Thymus (tissue), 11 donors: ENCODE results near the gene GPAT2. TPM values are rescaled to one million over a fixed set of nuclear protein-coding genes. Genes with fewer than 3 reads are reported as not detected.
"Not testable (repeated sequence)": the region's sequence is repeated elsewhere in the genome, so short reads cannot be mapped to it uniquely, and the experiment has no call there.

Experiments
- DNase-seq, 9 donors: peaks; one replicate each; pipeline ENCODE4 v3.0.0-alpha.2; 2013; ENCODE audit warnings: low spot score in 9 of 9, low read depth in 6 of 9, missing footprints in 1 of 9
- H3K27ac ChIP-seq, 2 donors: one replicate each; pipeline ENCODE4 v1.5.1; 2013; ENCODE audit warnings: control low read depth in 1 of 2, low read depth in 1 of 2, low read length in 1 of 2, mild to moderate bottlenecking in 1 of 2, moderate library complexity in 1 of 2
- H3K27me3 ChIP-seq, 2 donors: one replicate each; pipeline ENCODE4 v1.5.1; 2013; ENCODE audit warnings: low read length in 1 of 2; ENCODE audit not compliant: control insufficient read depth in 2 of 2, insufficient read depth in 1 of 2
- H3K36me3 ChIP-seq, 2 donors: one replicate each; pipeline ENCODE4 v1.5.1; 2013; ENCODE audit warnings: low read length in 1 of 2, mild to moderate bottlenecking in 1 of 2, moderate library complexity in 1 of 2; ENCODE audit not compliant: control insufficient read depth in 2 of 2, insufficient read depth in 2 of 2
- H3K4me1 ChIP-seq, 2 donors: one replicate each; pipeline ENCODE4 v1.5.1; 2013; ENCODE audit warnings: low read length in 2 of 2; ENCODE audit not compliant: control insufficient read depth in 2 of 2, insufficient read depth in 2 of 2
- H3K4me3 ChIP-seq, 2 donors: one replicate each; pipeline ENCODE4 v1.5.1; 2013; ENCODE audit warnings: low read length in 2 of 2, control low read depth in 1 of 2, mild to moderate bottlenecking in 1 of 2
- H3K9me3 ChIP-seq, 2 donors: one replicate each; pipeline ENCODE4 v1.5.1; 2013; ENCODE audit warnings: low read length in 1 of 2, mild to moderate bottlenecking in 1 of 2; ENCODE audit not compliant: control insufficient read depth in 2 of 2, insufficient read depth in 1 of 2
- WGBS: extraction: QIAGEN DNeasy Blood & Tissue Kit; methylation state at CpG from one replicate; pipeline ENCODE4 v1.1.7; 2013; 5-methylcytosine and 5-hydroxymethylcytosine counted together
- polyA plus RNA-seq: library from polyadenylated mRNA; stranded (reverse); fragments of 200-250 nt; gene quantifications from one replicate; pipeline ENCODE4 v1.2.3, GENCODE V29; 2013
- total RNA-seq: library from RNA; stranded (reverse); fragments of 120-200 nt; gene quantifications from one replicate; pipeline ENCODE4 v1.2.4, GENCODE V29; 2013
- donor health status: healthy.

Gene GPAT2
- total and polyA plus RNA-seq, 2 donors = 0.38 to 3.4 TPM

DNA sequence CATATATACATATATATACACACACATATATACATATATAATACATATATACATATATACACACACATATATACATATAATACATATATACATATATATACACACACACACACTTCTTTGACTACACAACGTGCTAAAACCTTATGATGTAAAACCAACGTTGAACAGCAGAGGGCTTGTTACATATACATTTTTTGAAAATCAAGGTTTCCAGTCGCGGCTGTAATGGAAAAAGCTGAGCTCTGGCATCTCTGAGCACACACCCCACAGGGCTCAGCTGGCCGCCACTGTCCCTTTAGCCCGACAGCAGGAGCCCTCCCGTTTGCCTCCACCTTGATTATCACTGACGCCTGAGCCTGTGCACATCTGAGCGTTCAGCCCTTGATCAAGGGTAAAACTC, 719 bp downstream of the GPAT2 start:
- not testable (repeated sequence) for H3K4me1 ChIP-seq, H3K27me3 ChIP-seq, DNase-seq, H3K9me3 ChIP-seq, H3K36me3 ChIP-seq, H3K4me3 ChIP-seq, H3K27ac ChIP-seq
- no CpG with 5 or more reads among the region's 9 CpGs for WGBS

- not testable (repeated sequence) for DNase-seq, H3K4me1 ChIP-seq, H3K4me3 ChIP-seq, H3K9me3 ChIP-seq, H3K27ac ChIP-seq, H3K27me3 ChIP-seq, H3K36me3 ChIP-seq
- no CpG with 5 or more reads among the region's 16 CpGs for WGBS
Measured at GRCh38 chr2:96027725-96028325, 6.9 kb downstream of the GPAT2 start.

DNA sequence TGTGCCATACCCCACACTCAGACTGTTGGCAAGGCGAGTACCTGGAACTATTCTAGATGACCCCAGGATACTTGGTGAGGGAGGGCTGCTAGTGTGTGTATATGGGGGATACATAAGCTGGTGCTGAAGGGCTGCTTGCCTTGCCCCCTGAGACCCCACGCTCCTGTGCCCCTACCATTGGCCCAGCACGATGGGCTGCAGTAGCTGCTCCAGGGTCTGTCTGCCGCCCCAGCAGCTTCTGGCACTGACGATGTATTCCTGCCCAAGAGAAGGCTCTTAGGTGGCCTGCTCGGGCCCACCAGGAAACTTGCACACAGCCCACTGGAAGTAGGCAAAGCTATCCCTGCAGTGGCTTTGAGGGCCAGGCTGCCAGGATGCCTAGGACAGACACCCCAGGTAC, 9.0 kb downstream of the GPAT2 start:
- WGBS = 97% methylated on average over 6 of the region's 6 CpGs
- not testable (repeated sequence) for H3K4me1 ChIP-seq, H3K4me3 ChIP-seq, H3K27me3 ChIP-seq, H3K27ac ChIP-seq, H3K36me3 ChIP-seq, DNase-seq, H3K9me3 ChIP-seq

DNA sequence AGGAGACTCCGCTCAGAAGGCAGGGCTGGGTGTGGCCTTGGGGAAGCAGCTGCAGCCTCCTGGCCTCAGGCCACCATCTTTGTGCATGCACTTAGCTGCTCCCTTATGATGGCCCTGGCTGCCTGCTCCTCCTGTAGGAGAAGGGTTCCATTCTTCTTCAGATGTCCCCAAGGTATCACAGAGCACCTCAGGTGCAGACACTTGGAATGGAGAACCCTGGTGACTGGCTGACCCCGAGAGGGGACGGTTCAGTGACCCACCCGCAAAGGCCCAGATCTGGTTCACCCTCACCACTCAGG, 9.6 kb downstream of the GPAT2 start:
- no peaks in the 10 kb centered on the region for H3K4me1 ChIP-seq
- no peak for DNase-seq
- no peaks in the 10 kb centered on the region for H3K9me3 ChIP-seq
- WGBS = 96% methylated on average over 4 of the region's 4 CpGs
- no peak overlapping the region for H3K4me3 ChIP-seq
- no peaks in the 10 kb centered on the region for H3K27me3 ChIP-seq
- no peaks in the 10 kb centered on the region for H3K36me3 ChIP-seq
- no peak overlapping the region for H3K27ac ChIP-seq

GRCh38 chr2:96024336-96025193, 10.2 kb downstream of the GPAT2 start:
- H3K36me3 ChIP-seq = no peaks in the 10 kb centered on the region
- WGBS = 97% methylated on average over 27 of the region's 27 CpGs
- DNase-seq = no peak

DNA sequence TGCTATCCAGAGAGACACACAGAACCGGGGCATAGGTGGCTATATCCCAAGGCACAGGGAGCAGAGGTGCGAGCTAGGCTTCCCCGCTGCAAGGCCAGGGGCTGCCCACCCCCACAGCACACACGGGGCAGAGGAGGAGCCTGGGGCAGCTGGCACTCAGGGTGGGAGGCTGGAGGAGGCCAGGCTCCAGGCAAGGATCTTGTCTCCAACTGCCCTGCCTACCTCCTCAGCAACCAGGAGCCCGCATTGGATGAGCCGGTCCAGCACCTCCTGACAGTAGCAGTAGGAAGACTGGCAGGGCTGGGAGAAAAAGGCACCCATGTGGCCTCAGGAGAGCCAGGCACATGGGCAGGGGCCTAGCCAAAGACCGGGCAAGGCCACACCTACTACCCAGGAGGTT, 11.0 kb downstream of the GPAT2 start:
- not testable (repeated sequence) for H3K4me1 ChIP-seq, H3K4me3 ChIP-seq, H3K27ac ChIP-seq, H3K9me3 ChIP-seq, H3K27me3 ChIP-seq, DNase-seq, H3K36me3 ChIP-seq
- WGBS = 98% methylated on average over 7 of the region's 7 CpGs

More at GRCh38 chr2:96024336-96025193, 10.2 kb downstream of the GPAT2 start:
- Histone ChIP-seq H3K27me3 (no peaks in the 10 kb centered on the region), H3K4me1 (no peaks in the 10 kb centered on the region), H3K4me3 (no peak overlapping the region), H3K27ac (no peak overlapping the region), H3K9me3 (no peaks in the 10 kb centered on the region)

- H3K4me3 ChIP-seq, H3K4me1 ChIP-seq, H3K27ac ChIP-seq, H3K9me3 ChIP-seq, H3K27me3 ChIP-seq, H3K36me3 ChIP-seq: not testable (repeated sequence)
- WGBS = 81% methylated on average over 14 of the region's 19 CpGs
- peak; percentile 19 to 74 (median 48) for DNase-seq
Measured at GRCh38 chr2:96022701-96023447, 11.8 kb downstream of the GPAT2 start.

- not testable (repeated sequence) for H3K9me3 ChIP-seq, H3K27me3 ChIP-seq, H3K36me3 ChIP-seq, H3K27ac ChIP-seq, H3K4me1 ChIP-seq, DNase-seq, H3K4me3 ChIP-seq
- 98% methylated on average over 7 of the region's 7 CpGs for WGBS
Measured at GRCh38 chr2:96022126-96022525, 12.6 kb downstream of the GPAT2 start.

DNA sequence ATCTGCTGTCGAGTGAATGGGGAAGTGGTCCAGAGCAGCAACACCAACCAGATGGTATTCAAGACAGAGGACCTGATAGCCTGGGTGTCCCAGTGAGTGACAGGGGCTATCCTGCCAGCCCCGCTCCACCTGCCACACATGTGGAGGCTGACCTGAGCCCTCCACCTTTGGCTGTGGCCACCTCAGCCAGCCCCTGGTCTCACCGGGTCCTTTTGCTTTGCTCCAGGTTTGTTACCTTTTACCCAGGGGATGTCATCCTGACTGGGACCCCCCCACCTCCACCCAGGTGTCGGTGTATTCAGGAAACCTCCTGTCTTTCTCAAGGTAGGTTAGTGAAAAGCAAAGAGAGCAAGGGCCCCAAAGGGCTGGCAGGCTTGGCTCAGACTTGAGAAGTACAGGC, 13.6 kb downstream of the GPAT2 start:
- WGBS = 93% methylated on average over 4 of the region's 4 CpGs
- H3K27me3 ChIP-seq, DNase-seq, H3K36me3 ChIP-seq, H3K9me3 ChIP-seq, H3K4me1 ChIP-seq, H3K27ac ChIP-seq, H3K4me3 ChIP-seq: not testable (repeated sequence)
